ENCODE data around the gene SHB. TPM values are rescaled to one million over a fixed set of nuclear protein-coding genes. Genes with fewer than 3 reads are reported as not detected.
A peak's percentile ranks its signal among the peaks of the same experiment; 100 is the strongest.

The SHB gene
- total RNA-seq, 1 experiment from 2014 or later = 20.7 TPM

DNA sequence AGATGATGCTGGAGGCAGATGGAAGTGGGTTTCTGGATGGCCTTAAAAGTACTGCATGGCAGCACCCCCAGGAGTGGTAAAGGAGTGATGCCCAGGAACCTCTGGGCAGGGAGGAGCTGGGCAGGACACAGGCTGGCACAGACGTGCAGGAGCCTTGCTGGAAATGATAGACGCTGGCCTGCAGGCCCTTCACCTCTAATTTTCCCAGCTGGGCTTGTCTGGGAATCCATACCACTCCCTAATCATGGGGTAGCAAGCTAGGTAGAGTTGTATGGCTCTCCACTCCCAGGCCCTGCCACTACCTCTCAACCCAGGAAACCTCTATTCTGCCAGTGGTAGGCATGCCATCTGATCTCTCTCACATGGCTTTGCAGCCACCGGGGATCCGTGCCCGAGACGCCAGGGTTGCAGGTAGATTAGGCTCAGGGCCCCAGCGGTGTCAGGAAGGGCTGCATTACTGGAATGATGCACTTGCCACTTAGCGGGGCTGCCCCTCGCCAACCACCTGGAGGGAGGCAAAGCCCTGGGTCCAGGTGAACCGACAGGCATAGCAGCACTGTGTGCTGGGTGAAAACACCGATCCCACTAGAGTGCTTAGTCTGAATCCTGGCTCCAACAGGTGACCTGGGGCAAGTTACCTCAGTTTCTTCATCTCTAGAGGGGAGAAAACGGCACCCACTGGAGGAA lies 85.5 kb downstream of the SHB start:
- no peaks in the 10 kb centered on the region for H3K27me3 ChIP-seq (replicated peaks; ENCODE audit: insufficient read depth, low read depth, low read length, poor library complexity)
- no peaks in the 10 kb centered on the region for H3K9me3 ChIP-seq (ENCODE audit: low read depth, low read length, poor library complexity, severe bottlenecking)
- peak overlapping the region; percentile 87 for H3K27ac ChIP-seq (ENCODE audit: low read depth, low read length, poor library complexity, severe bottlenecking)
- ChIA-PET POLR2A (ENCODE audit: low non-redundant PET) (no interaction called here), CTCF (no interaction called here)
- H3K4me3 ChIP-seq (ENCODE audit: low read depth, low read length, poor library complexity, severe bottlenecking) = no peak overlapping the region
- BruUV-seq (replicated peaks) = no TSS peak
- no peak for DNase-seq (ENCODE audit: low spot score)
- H3K4me1 ChIP-seq (ENCODE audit: insufficient read depth, low read length, poor library complexity, severe bottlenecking) = peaks cover 60% of the 10 kb centered on the region
- TF ChIP-seq, protein P1, sequence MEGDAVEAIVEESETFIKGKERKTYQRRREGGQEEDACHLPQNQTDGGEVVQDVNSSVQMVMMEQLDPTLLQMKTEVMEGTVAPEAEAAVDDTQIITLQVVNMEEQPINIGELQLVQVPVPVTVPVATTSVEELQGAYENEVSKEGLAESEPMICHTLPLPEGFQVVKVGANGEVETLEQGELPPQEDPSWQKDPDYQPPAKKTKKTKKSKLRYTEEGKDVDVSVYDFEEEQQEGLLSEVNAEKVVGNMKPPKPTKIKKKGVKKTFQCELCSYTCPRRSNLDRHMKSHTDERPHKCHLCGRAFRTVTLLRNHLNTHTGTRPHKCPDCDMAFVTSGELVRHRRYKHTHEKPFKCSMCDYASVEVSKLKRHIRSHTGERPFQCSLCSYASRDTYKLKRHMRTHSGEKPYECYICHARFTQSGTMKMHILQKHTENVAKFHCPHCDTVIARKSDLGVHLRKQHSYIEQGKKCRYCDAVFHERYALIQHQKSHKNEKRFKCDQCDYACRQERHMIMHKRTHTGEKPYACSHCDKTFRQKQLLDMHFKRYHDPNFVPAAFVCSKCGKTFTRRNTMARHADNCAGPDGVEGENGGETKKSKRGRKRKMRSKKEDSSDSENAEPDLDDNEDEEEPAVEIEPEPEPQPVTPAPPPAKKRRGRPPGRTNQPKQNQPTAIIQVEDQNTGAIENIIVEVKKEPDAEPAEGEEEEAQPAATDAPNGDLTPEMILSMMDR (conservative IDR thresholded peaks at IDR 0.05; ENCODE audit: low read depth, low read length) = no peak
- TF ChIP-seq EZH2 (IDR thresholded peaks at IDR 0.05; ENCODE audit: borderline replicate concordance, low read depth, low read length, poor library complexity, severe bottlenecking) = no peak
- no peaks in the 10 kb centered on the region for H3K36me3 ChIP-seq (ENCODE audit: insufficient read depth, low read length, poor library complexity, severe bottlenecking)
- intact Hi-C loops (cut with micrococcal nuclease; ENCODE audit: unreplicated experiment) = no loop called here

DNA sequence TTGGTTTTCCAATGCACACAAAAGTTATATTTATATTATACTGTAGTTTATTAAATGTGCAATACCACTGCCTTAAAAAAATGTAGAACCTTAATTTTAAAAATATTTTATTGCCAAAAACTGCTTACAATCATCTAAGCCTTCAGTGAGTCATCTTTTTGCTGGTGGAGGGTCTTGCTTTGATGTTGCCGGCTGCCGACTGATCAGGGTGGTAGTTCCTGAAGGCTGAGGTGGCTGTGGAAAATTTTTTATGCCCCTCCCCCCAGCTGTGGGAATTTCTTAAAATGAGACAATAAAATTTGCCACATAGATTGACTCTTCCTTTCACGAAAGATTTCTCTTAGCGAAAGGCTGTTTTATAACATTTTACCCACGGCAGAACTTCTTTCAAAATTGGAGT lies 89.2 kb downstream of the SHB start:
- POLR2A ChIA-PET (ENCODE audit: low non-redundant PET) = no interaction called here
- CTCF ChIA-PET = no interaction called here

DNA sequence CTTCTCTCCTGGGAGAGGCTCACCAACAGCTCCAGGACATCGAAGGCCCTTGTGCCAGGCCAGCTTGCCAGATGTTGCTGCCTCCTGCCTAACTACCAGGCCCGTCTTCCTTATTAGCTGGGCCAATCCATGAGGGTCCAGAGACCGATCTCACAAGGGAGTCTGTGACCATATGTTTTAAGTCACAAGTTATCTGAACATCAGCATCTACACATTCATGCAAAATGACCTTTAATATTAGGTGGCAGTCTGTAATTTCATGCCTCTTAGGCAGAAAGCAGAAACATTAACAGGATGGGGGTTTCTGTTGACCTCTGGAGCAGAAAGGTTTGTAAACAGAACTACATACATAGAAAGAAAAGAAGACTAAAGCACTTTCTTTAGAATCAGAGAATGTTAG lies 90.0 kb downstream of the SHB start:
- H3K36me3 ChIP-seq (ENCODE audit: insufficient read depth, low read length, poor library complexity, severe bottlenecking) = no peaks in the 10 kb centered on the region
- intact Hi-C loops (cut with micrococcal nuclease; ENCODE audit: unreplicated experiment) = loop anchor here (2.0 kb wide), 1 partner anchor 20 kb away; no protein-coding TSS in a partner anchor
- CTCF ChIA-PET = interaction anchor here (0.6 kb wide), 1 partner anchor 192 kb away, joined by 3 read pairs; no protein-coding TSS in a partner anchor
- peaks cover 21% of the 10 kb centered on the region for H3K4me1 ChIP-seq (ENCODE audit: insufficient read depth, low read length, poor library complexity, severe bottlenecking)
- H3K27me3 ChIP-seq (replicated peaks; ENCODE audit: insufficient read depth, low read depth, low read length, poor library complexity) = no peaks in the 10 kb centered on the region
- POLR2A ChIA-PET (ENCODE audit: low non-redundant PET) = no interaction called here
- no peak for DNase-seq (ENCODE audit: low spot score)
- no TSS peak for BruUV-seq (replicated peaks)
- TF ChIP-seq, protein P1 (conservative IDR thresholded peaks at IDR 0.05; ENCODE audit: low read depth, low read length) = no peak
- TF ChIP-seq EZH2 (IDR thresholded peaks at IDR 0.05; ENCODE audit: borderline replicate concordance, low read depth, low read length, poor library complexity, severe bottlenecking) = no peak
- no peaks in the 10 kb centered on the region for H3K9me3 ChIP-seq (ENCODE audit: low read depth, low read length, poor library complexity, severe bottlenecking)
- no peak overlapping the region for H3K4me3 ChIP-seq (ENCODE audit: low read depth, low read length, poor library complexity, severe bottlenecking)
- H3K27ac ChIP-seq (ENCODE audit: low read depth, low read length, poor library complexity, severe bottlenecking) = no peak overlapping the region

More for the DNA sequence above, 89.2 kb downstream of the SHB start:
- Histone ChIP-seq H3K36me3 (ENCODE audit: insufficient read depth, low read length, poor library complexity, severe bottlenecking) (no peaks in the 10 kb centered on the region), H3K4me3 (ENCODE audit: low read depth, low read length, poor library complexity, severe bottlenecking) (no peak overlapping the region), H3K27me3 (replicated peaks; ENCODE audit: insufficient read depth, low read depth, low read length, poor library complexity) (no peaks in the 10 kb centered on the region), H3K27ac (ENCODE audit: low read depth, low read length, poor library complexity, severe bottlenecking) (no peak overlapping the region), H3K4me1 (ENCODE audit: insufficient read depth, low read length, poor library complexity, severe bottlenecking) (peaks cover 30% of the 10 kb centered on the region), H3K9me3 (ENCODE audit: low read depth, low read length, poor library complexity, severe bottlenecking) (no peaks in the 10 kb centered on the region)
- DNase-seq (ENCODE audit: low spot score) = no peak
- intact Hi-C loops (cut with micrococcal nuclease; ENCODE audit: unreplicated experiment) = loop anchor here (2.0 kb wide), 1 partner anchor 19 kb away; no protein-coding TSS in a partner anchor
- TF ChIP-seq, protein P1 (conservative IDR thresholded peaks at IDR 0.05; ENCODE audit: low read depth, low read length) = no peak
- no peak for TF ChIP-seq EZH2 (IDR thresholded peaks at IDR 0.05; ENCODE audit: borderline replicate concordance, low read depth, low read length, poor library complexity, severe bottlenecking)
- BruUV-seq (replicated peaks) = no TSS peak

Data from A673 (cell line).